Hepatic stellate cell (primary cell): ENCODE data around the gene ARHGEF4.

Experiments
- DNase-seq: peaks from one replicate; pipeline ENCODE4 v3.0.0; 2011; ENCODE audit warnings: low spot score

The ARHGEF4 gene

DNA sequence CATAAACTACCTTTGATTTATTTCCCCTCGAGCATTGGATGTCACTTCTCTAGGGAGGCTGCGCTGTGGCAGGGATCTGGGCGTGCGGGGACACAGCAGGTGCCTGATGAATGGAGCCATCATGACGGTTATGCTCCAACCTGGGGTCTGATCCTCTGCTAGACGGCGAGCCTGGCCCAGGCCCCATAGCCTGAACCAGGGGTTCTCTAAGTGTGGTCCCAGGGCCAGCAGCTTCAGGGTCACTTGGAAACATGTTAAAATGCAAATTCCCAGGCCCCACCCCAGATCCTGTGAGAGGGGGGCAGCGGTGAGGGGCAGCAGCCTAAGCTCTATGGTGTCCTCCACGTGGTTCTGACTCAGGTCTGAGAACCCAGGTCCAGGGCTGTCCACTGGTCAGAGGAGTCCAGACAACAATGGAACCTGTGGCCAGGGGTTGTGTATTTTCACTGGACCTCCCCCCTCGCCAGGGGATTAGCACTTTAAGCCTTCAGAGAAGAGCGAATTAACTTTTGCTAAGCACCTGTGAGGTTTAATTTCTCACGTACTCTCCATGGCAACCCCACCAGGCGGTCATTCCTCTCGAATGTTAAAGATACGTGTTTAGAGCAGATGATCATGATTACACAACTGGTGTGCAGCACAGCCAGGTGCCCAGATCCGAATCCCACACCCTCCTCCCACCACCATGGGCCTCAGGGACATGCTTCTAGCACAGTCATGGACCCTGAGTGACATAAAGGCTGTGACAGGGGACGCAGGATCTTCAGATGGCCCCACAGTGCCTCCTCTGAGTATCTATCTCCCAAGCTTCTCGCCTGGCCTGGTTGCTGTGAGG lies 1.6 kb upstream of the ARHGEF4 start:
- DNase-seq = no peak

DNA sequence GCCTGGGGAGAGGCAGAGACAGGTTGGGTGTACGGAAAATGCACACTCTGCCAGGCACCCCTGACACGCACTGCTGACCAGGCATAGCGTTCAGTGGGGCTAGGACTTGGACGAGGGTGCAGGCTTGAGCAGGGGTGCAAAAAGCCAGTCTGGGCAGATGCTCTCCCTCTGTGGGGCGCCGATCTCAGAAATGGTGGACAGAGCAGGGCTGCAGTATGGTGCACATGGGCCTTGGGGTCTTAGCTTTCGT lies 1.0 kb upstream of the ARHGEF4 start:
- no peak for DNase-seq

DNA sequence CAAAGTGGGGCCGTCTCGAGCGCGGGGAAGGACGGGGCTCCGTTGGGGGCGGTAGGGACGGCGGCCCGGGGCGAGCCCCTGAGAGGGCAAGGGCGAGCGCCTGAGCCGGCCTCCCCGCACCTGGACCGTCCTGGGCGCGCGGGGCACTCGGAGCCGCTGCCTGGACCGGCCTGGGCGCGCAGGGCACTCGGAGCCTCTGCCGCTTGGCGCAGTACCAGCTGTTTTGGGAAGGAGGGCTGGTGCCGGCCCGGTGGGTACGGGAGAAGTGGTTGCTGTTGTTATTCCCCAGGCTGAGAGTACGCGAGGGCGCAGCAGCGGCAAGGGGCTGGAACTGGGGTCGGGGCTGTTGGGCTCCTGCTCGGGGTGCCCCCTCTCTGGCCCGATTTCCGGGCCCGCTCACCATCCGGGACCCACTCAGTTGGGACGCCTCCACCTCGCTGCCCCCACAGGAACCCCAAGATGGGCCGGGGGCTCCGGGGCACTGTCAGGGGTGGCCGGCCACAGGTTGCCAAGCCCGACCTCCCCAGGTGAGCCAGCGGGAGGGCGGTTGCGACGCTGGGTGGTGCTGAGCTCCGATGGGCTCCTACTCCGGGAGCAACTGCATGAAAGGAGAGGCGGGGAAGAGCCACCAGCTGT lies 579 bp downstream of the ARHGEF4 start:
- DNase-seq = no peak

DNA sequence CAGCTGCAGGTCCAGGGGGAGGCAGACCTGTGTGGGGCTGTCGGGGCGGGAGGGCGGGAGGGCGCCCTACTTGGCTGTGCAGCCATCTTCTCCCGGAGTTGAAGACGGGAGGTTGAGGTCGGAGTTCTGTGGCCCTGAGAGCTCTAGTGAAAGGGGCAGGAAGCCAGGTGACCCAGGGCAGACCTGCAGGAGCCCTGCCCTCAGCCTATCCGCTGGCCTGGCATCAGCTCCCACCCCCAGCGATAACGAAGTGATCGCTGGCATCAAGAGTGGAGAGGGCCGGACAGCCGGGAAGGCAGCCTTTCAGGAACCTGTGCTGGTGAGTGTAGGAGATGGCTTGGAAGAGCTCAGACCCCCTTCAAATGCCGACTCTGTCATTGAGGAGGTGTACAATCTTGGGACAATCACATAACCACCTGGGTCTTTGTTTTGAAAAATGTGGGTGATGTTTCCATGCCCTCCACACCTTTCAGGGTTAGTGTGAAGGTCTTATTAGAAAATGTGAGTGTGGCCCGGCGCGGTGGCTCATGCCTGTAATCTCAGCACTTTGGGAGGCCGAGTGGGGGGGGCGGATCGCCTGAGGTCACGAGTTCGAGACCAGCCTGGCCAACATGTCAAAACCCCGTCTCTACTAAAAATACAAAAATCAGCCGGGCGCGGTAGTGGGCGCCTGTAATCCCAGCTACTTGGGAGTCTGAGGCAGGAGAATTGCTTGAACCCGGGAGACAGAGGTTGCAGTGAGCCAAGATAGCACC lies 1.3 kb downstream of the ARHGEF4 start:
- DNase-seq = no peak

DNA sequence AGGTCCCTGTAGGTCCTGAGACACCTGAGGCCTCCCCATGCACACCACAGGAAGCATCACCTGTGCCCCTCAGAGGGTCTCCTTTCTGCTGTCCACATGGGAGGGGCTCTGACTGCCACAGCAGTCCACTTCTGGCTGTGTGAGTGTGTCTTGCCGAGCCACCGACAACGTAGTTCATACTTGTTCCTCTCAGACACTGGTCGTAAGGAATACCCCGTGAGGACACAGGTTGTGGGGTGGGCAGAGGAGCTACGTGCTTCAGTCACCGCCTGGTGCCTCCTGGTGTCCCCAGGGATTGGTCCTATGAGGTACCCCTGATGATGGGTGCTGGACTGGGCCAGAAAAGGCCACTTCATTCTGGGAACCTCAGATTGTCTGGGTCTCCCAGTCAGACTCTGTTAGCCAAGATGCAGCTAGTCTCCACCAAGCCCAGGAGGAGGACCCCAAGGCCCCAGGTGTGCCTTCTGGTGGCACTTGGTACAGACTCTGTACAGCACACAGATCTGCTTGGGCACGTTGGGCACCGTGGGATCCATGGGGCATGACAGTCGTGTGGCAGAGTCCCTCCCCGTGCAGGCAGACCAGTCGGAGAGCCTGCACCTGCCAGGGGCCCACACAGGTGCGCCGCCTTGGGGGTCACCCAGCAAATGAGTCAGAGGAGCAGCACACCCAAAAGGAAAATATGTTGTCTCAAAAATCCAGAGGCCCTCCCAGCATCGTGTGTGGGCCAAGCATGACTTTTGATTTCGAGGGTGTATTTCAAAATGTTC lies 2.5 kb downstream of the ARHGEF4 start:
- DNase-seq = no peak

DNA sequence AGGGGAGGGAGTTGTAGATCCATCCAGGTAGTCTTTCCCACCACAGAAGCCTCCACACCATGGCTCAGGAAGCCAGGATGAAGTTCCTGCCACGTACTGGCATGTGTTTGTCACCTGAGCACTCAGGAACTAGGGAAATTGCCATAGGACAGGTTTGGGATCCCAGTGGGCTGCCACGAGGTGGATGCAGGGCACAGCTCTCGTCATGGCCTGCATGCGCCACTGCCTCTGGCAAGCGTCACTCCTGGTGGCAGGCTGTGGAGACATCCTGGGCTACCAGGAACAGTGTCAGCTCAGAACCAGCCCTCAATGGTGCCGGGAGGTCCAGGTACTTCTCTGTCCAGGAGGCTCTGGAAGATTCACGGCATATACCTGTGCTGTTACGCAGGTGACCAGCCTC lies 3.8 kb downstream of the ARHGEF4 start:
- no peak for DNase-seq

DNA sequence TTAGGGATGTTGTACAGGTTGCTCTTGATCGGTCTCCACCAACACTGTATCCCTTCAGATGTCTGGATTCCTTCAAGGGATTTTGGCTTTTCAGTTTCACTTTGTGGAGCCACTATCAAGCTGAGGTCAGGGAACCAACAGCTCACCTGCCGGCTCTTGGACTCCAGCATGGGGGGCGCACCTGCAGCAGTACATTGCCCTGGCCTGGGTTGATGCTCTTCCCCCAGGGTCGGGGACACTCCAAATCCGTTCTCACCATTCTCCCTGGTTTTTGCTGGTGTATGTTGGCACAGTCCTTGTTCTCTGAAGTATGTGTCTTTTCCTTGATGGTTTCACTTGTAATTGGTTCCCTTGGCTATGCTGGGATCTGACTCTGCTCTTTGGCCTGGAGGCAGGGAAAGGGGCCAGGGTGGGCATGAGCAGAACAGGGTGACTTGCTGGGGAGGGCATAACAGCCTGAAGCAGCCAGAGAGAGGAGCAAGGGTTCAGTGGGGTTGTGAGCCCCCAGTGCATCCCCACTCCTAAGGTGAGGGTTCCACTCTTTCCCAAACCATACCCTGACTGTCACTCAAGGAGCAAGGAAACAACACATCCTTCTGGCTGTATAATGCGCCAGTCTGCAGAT lies 5.1 kb downstream of the ARHGEF4 start:
- DNase-seq = no peak

DNA sequence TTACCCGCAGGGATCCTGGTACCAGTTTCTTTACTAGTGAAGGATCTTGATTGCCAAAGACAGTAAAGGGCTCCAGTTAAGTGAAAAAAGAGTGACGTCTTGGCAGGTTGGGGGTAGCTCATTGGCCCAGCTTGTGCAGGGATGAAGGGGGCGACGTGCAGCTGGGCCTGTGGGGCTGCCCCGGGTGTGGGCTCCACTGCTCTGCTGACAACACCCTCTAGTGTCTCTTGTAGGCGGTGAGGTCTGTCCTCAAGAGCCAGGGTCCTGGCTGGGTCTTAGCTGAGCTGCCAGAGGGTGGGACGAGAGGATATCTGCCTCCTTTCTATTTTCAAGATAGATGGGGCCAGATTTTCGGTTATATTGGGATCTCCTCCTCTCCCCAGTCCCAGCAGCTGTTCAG lies 6.1 kb downstream of the ARHGEF4 start:
- DNase-seq = no peak

DNA sequence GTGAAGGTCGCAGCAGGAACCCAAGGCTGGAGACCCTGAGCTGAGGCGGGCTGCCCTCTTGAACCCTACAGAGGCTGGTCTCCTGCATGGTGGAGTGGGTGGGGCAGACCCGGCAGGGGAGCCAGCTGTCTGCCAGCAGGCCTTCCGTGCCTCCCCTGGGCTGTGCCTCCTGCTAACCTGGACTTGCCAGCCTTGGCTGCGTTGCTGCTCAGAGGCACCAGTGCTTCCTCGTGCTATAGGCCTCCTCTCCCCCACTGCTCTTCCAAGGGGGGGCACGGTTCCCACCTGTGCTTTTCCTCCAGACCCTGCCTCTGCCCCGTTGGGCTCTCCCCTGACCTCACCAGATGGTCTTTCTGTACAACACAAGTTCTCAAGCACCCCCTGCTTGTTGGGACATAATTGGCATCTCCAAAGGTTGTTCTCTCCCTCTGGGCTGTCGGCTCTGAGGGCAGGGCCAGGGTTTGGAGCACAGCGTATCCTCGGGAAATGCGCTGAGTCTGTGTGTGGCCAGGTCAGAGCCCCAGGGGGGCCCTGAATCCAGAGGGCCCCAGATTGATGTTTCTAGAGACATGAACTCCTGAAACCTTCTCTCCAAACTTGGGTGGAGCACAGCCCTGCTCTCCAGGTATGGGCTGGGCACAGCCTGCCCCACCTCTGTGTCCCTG lies 6.7 kb downstream of the ARHGEF4 start:
- DNase-seq = no peak

DNA sequence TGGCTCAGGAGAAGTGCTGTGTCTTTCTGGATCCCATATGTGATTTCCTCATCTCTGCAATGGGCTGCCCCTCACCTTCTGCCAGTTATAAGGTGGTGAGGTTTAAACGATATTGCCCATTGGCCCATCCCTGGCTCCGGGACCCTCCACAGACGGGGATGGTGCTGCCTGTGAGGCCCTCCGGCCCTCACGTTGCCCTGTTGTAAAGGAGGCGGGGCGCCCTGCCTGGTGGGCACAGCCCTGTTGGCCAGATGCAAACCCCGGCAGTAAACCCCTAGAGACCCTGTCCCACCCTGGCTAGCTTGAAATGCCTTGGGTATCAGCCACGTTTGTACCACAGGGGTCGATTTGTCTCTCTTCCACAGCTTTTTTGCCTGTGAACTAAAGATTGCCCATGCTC lies 7.4 kb downstream of the ARHGEF4 start:
- DNase-seq = no peak

DNA sequence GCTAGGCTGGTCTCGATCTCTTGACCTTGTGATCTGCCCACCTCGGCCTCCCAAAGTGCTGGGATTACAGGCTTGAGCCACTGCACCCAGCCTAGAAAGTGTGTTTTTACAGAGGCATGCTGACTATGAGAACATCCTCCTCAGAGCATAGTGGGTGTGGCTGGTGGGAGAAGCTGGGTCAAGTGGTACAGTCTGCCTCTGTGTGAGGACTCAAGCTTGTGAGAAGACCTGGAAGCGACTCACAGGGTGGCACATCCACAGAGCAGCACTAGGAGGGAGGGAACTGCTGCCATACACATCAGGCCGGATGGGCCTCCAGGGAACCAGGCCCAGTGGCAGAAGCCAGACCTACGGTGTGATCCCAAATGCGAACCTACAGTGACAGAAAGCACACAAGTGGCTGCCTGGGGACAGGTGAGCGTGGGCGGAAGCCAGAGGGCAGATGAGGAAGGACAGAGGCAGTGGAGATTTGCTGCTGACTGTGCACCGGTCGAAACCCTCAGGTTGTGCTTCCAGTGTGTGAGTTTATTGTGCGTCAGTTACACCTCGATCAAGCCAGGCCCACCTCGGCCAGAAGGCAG lies 8.9 kb downstream of the ARHGEF4 start:
- no peak for DNase-seq

DNA sequence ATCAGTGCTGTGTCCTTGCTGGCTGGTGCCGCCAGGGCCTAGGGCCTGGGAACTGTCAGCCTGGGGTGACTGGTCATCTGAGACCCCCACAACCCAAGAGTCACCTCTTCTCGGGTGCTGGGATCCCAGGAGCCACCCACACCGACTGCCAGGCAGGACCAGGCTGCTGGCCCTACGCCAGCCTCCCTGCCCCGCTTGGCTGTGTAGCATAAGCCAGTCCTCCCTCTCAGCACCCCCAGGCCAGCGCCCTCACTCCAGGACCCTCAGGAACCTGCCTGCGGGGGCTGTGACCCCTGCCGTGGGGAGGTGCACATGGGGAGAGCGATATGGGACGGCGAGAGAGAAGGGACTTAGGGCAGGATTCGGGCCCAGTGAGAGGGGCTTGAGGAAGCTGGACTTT lies 9.5 kb downstream of the ARHGEF4 start:
- DNase-seq = no peak

DNA sequence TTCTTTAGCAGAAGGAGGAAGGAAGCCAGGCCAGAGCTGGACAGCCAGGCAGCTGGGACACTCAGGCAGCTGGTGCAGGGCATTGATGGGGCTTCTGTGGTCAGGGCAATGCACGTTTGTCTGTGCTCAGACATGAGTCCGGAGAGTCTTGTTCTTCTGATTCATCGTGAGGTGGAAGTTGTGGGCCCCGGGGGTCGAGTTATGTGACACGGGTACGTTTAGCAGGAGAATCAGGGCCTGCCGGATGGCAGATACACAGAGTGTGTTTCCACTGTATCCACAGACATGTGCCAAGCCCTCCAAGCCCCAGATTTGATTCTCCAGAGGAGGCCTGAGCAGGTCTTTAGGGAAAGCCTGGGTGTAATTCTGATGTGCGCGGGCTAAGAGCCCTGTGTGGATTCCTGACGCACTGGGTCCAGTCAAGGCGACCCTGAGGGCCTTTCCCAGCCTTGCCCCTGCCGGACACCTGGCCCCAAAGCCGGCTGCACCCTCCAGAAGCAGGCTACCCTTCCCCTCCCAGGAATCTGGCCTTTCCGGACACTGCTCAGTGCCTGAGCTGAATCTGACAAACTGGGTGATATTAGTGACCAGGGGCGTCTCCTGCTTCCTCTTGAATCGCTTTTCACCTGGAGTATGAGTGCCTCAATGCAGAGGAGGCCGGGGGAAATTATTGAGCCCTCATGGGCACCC lies 10.1 kb downstream of the ARHGEF4 start:
- no peak for DNase-seq

DNA sequence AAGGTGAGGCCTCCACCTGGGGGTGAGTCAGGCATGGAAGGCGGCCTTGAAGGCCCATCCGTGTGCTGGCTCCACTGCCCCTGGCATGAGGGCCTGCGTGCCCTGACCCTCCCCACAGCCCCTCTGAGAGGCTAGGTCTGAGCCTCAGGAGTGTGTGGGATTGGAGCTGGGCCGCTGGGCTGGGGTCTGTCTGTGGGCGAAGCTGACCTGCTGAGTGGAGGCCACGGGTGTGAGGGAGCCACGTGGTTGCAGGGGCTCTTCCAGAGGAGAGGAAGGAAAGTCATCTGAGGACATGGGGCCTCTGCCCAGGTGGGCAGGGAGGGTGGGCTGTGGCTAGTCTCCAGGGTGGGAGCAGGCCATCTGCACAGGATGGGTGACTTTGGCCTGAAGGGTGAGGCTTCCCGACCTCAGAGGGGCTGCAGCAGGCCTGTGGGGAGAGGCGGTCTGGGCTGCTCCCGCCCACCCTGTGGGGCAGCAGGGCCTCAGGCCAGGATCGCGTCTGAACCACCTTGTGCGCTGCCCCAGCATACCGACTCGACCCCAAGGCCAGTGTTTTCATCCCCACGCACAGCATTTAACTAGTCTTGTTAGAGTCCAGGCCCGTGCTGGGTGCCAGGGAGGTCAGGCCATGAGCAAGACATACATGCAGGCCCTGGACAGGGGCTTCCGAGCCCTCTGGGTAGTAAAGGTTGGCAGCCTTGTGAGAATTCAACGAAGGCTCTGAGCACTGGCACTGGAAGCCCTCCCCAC lies 11.2 kb downstream of the ARHGEF4 start:
- no peak for DNase-seq

DNA sequence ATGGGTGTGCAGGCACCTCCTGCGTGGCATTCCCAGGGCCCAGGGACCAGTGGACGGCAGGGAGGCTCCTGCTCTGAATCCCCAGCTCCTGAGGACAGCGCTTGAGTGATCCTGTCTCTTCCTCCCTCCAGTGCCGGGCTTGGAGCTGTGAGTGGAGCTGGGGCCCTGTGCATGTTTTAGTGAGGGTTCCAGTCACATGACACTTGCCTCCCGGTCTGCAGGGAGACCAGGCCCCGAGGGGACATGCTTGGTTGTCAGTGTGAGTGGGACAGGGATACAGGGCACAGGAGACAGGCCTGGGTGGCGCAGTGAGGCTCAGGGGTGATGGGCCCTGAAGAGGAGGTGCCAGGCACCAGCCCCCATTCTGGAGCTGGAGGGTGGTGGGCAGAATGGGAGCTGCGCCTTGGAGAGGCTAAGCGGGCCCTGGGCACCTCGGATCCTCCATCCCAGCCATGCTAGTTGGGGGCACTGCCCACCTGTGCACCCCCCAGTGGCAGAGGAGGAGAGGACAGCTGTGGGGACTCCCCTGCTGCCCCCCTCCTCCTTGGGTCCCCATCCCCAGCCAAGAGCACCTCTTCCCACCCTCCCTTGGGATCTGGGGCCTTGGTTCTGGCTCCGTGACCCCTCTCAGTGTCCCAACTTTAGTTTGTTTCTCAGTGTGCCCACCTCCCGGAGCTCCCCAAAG lies 12.0 kb downstream of the ARHGEF4 start:
- no peak for DNase-seq

DNA sequence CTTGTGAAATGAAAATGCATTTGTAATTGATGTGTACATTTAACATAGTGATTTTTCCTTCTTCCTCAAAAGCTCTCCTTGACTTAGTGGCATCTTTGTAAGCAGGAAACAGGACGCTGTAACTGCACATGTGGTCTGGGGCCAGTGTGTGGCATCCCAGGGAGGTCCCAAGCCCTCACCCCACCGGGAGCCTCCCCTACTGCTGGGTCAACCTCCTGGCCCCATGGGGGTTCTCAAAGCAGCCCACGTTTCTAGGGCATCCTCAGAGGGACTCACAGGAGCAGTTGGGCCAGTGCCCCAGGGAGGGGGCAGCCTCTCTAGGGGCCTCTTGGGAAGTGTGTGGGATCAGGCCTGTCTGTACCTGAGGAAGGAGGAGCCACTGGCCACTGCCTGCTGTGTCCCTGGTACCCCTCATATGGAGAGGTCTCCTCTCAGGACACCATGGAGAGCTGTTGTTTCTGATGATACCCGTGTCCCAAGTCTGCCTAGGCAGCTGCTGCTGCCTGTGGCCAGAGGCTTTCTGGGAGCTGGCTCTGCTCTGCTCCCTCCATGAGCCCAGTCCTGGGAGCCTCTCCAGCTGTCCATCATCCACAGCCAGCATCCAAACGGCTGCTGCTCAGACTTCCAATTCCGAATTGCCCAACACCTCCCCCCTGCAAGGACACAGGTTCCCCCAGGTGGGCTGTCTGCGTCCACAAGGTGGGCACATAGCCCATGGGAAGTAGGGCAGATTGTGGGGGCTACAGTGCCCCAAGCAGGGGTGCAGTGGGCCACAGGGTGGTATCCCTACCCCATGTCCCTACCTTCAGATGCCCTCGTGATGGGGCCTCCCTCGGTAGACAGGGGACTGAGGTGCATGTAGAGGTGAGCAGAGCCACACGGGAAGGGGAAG lies 13.4 kb downstream of the ARHGEF4 start:
- no peak for DNase-seq

DNA sequence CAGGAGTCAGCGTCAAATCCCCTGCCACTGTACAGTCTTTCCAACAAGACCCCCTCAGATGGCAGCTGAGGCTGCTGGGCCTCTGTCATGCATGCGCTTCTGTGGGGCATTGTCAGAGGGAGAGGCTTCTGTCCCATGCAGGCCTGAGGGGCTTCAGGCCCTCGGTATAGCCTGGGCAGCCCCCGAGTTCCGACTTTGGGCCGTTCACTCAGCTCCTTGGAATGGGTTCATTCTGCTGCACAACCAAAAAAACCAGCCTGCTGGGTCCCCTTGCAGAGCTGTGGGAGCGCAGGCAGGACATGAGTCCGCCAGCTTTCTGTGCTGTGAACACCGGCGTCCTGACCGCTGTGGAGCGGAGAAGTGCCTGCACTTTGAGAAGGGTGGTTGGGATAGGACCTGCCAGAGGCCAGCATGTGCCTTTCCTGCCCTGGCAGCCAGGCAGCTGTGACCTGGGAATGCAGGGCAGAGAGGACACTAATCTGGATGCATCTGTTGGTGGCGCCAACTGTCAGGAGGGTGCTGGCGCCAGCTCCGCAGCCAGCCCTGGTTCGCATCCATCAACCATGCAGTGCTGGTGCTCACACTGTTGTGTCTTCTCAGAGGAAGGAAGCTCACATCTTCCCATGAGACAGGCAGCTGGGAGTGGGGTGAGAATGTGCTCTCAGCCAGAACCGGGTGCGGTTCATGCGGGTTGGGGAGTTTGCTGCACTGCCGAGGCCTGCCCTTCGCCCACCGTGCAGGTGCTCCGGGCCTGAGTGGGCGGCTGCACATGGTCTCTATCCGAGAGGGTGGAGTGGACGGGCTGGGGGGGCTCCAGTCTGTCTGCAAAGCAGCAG lies 14.3 kb downstream of the ARHGEF4 start:
- DNase-seq = no peak
